Activated CD4-positive, alpha-beta T cell treated with anti-CD3 and anti-CD28 coated beads for 4 hours (primary cell): ENCODE data around the gene TXNRD1.
"Not testable (repeated sequence)": the region's sequence is repeated elsewhere in the genome, so short reads cannot be mapped to it uniquely, and the experiment has no call there.

ENCODE experiments used
- DNase-seq, 2 donors: peaks; one replicate each; pipeline ENCODE4 v3.0.0-alpha.2; 2020

TXNRD1 gene

GRCh38 chr12:104243551-104243950, 28.0 kb downstream of the TXNRD1 start:
- no peak for DNase-seq

GRCh38 chr12:104243971-104244370, 28.4 kb downstream of the TXNRD1 start:
- DNase-seq: no peak

- DNase-seq: no peak
These were observed 32.1 kb downstream of the TXNRD1 start for GRCh38 chr12:104247698-104248097.

- no peak for DNase-seq
These were observed 32.9 kb downstream of the TXNRD1 start for GRCh38 chr12:104248444-104248843.

GRCh38 chr12:104249017-104249416, 33.4 kb downstream of the TXNRD1 start:
- no peak for DNase-seq

GRCh38 chr12:104249898-104250297, 34.3 kb downstream of the TXNRD1 start:
- no peak for DNase-seq

GRCh38 chr12:104250366-104251125, 35.0 kb downstream of the TXNRD1 start:
- DNase-seq: no peak

GRCh38 chr12:104257913-104258472, 42.4 kb downstream of the TXNRD1 start:
- no peak for DNase-seq

GRCh38 chr12:104258476-104259067, 43.0 kb downstream of the TXNRD1 start:
- no peak for DNase-seq

GRCh38 chr12:104263026-104263425, 47.4 kb downstream of the TXNRD1 start:
- DNase-seq: no peak

- DNase-seq: no peak
These were observed 48.2 kb downstream of the TXNRD1 start for GRCh38 chr12:104263580-104264358.

GRCh38 chr12:104265436-104265835, 49.9 kb downstream of the TXNRD1 start:
- DNase-seq: not testable (repeated sequence)

GRCh38 chr12:104272938-104273337, 57.4 kb downstream of the TXNRD1 start:
- DNase-seq: no peak

- no peak for DNase-seq
These were observed 57.9 kb downstream of the TXNRD1 start for GRCh38 chr12:104273503-104273902.

GRCh38 chr12:104274811-104275210, 59.2 kb downstream of the TXNRD1 start:
- no peak for DNase-seq

- DNase-seq: no peak
These were observed 60.1 kb downstream of the TXNRD1 start for GRCh38 chr12:104275689-104276088.

- DNase-seq: no peak
These were observed 60.9 kb downstream of the TXNRD1 start for GRCh38 chr12:104276273-104277131.

- no peak for DNase-seq
These were observed 63.6 kb downstream of the TXNRD1 start for GRCh38 chr12:104279164-104279563.

- DNase-seq: no peak
These were observed 64.5 kb downstream of the TXNRD1 start for GRCh38 chr12:104280111-104280510.

- no peak for DNase-seq
These were observed 65.3 kb downstream of the TXNRD1 start for GRCh38 chr12:104280717-104281458.

GRCh38 chr12:104281636-104282035, 66.1 kb downstream of the TXNRD1 start:
- DNase-seq: no peak

GRCh38 chr12:104282109-104282508, 66.5 kb downstream of the TXNRD1 start:
- DNase-seq: no peak
